HG03066 (cell line): ENCODE data around the gene CST7.

ENCODE experiments used
- ATAC-seq: cut with Tn5 transposase; IDR thresholded peaks from one replicate; pipeline ENCODE4 v1.9.1; 2021; ENCODE audit warnings: low read depth; ENCODE audit not compliant: unreplicated experiment

The CST7 gene

DNA sequence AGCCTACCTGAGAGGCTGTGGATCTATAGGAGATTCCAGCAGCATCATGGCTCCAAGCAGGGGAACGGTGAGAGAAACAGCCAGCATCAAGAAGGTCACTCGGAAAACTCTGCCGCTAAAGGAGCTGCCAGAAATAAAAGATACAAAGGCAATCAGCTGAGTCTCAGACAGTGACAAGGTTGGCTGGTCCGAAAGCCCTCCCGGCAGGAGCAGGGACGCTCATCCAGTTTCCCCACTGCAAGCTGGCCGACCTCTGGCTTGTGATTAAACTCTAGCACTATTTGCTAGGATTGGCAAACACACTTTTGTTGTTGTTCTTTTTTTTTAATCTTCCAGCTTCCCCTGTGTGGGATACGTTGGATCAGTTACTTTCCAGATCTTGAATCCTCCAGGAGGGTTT lies 34.8 kb downstream of the CST7 start:
- no peak for ATAC-seq

DNA sequence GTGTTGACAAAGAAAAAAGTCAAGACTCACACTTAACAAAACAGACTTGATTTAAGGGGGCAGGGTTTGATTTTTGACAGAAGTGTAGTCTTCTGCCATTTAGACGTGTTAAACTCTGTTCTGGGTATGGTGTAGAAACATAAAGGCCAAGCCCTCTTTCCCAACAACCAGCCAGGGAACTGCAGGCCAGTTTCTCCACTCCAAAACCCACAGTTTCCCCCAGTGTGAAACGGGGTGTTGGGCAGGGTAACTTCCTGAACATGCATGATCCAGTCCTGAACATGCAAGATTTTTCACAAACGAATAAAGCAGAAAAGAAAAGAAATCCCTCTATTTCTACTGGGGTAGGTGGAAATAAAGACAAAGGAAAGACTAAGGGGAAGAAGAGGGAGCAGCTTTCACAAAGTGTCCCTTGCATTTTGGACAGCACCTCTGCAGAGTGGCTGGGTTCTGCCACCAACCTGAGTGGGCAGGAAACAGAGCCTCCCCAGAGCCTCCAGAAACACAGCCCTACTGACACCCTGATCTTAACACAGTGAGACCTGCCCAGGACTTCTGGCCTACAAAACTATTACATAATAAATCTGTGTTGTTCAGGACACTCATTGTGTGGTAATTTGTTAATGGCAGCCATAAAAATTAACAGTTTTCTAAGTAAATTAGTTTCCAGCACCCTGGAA lies 36.0 kb downstream of the CST7 start:
- ATAC-seq: no peak

GRCh38 chr20:24985802-24986201 lies 36.7 kb downstream of the CST7 start:
- no peak for ATAC-seq

GRCh38 chr20:24986436-24987015 lies 37.5 kb downstream of the CST7 start:
- no peak for ATAC-seq

DNA sequence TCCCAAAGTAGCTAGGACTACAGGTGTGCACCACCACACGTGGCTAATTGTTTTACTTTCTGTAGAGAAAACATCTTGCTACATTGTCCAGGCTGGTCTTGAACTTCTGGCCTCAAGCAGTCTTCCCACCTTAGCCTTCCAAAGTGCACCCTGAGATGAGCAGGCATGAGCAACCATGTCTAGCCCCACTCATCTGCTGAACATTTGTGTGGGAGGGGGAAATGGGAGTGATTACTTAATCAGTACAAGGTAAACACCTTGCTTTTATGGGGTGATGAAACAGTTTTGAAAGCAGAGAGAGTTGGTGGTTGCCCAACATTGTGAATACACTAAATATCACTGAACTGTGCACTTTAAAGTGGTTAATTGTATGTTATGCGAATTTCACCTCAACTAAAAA lies 38.2 kb downstream of the CST7 start:
- no peak for ATAC-seq

DNA sequence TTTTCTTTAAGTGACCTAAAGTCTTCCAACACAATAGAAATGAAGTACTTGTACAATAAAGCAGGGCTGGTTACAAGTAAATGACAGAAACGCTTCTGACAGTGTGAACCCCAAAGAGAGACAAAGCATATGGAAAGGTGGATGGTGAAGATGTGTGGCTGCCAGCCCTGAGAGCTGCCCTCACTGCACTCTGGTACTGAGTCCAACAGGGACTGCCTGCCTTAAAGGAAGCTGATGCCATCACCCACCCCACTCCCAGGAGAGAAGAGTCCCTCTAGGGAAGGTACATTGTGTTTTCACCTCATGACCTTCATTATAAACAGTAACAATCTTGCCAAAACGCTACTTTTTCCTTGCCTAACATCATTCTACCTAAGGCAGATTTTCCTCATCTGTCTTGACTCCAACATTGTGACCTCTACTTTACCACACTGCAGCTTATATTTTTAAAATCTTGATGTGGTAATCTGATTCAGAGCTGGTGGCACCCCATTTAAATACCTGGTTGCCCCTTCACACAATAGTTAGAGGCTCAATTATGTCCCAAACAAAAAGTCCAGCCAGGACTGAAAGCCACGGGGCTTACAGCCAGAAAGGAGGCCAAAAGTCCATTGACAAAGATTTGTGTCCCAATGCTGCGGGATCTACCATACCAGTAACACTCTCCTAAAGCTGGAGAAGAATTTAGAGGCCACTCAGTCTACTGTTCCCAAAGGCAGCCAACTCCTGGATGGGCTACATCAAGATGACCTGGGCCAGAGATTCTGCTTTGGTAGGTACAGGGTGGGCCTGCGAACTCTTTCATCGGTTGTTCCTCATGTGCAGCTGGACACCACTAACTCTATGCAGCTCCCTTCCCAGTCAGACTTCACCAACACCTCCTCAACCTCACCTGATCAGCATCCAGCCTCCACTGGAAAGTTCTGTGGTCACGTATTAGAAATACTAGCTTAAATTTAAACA lies 39.1 kb downstream of the CST7 start:
- no peak for ATAC-seq

- no peak for ATAC-seq
Measured at GRCh38 chr20:24989162-24989561, 40.1 kb downstream of the CST7 start.

GRCh38 chr20:24990810-24991252 lies 41.8 kb downstream of the CST7 start:
- ATAC-seq: no peak

- peak; percentile 21 for ATAC-seq
Measured at GRCh38 chr20:24991897-24992486, 42.9 kb downstream of the CST7 start.

DNA sequence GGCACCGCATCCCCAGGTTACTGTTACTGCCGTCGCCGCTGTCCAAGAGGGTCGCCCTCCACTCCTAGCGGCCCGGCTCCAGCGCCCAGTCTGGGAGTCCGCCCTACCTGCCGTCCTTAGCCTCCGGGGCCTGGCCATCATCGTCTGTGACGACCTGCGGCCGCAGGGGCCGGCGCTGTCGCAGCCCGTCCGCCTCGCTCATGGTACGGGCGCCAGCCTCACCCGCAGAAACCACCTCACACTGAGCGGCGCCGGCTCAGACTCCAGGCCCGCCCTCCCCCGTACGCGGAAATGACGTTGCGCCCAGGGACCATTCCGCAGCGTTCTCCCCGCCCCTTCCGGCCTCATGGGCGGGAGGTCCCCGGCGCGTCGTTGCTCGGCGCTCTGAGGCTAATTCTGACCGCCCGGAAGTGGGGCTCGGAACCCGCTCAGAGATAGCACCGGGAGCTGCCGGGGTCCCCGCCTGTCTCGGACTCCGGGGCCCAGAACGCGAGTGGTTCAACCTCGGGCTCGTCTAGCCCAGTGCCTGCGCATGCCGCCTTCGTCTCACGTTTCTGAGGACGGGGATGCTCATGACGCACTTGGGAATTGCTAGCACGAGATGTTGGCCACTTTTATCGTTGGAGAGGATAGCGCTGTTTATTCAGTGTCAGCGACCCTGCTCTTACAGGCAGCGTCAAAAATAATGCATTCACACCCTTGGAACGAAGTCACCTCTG lies 43.6 kb downstream of the CST7 start, which contains the start of gene APMAP:
Gene APMAP (minus strand): TSS at position 265 of the 719 bp plus-strand sequence. CDS start 63 bp downstream, at position 202.
- ATAC-seq: peak; percentile 96

- no peak for ATAC-seq
Measured at GRCh38 chr20:24993337-24994185, 44.5 kb downstream of the CST7 start.

DNA sequence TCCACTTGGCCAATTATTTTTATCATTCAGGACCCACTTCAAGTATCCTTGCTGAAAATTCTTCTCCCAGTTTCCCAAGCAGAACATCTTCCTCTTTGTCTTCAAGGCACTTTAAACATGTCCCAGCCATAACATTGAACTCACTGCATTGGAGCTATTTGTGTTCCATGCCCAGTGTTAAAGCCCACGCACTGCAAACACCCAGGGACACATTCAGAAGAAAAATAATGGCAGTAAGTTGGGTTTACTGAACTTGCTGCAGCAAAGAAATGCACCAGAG lies 45.1 kb downstream of the CST7 start:
- ATAC-seq: no peak

- ATAC-seq: no peak
Measured at GRCh38 chr20:24994470-24995368, 45.6 kb downstream of the CST7 start.

DNA sequence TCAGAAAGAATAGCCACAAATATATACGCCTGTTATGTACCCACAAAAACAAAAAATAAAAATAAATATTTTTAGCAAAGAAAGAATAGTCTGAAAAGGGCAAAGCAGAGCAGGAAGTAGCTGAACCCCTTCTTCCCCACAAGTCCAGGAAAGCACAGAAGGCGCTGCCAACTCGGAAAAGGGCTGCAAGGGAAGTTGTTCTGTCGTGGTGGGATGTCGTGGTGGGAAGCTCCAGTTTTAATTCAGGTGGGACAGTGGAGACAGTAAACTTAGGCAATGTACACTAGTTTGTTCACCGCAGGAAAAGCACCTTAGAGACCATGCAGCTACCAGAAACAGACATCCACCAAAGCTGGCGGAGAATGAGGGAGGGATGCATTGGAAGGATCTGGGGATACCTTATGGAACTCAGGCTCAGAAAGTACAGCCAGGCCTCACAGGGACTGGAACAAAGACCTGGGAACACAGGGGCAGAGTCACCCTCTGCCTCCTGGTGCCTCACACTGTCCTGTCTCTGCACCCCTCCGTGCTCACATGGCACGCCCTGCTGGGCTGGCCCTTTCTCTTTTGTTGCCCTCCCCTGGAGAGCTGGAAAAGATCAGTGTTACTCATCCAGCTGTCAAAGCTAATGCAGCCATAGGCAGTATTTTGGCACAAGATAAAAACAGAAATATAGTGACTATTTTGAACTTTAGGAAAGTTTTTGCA lies 46.8 kb downstream of the CST7 start:
- ATAC-seq: no peak

- ATAC-seq: no peak
Measured at GRCh38 chr20:24996449-24997377, 47.6 kb downstream of the CST7 start.

DNA sequence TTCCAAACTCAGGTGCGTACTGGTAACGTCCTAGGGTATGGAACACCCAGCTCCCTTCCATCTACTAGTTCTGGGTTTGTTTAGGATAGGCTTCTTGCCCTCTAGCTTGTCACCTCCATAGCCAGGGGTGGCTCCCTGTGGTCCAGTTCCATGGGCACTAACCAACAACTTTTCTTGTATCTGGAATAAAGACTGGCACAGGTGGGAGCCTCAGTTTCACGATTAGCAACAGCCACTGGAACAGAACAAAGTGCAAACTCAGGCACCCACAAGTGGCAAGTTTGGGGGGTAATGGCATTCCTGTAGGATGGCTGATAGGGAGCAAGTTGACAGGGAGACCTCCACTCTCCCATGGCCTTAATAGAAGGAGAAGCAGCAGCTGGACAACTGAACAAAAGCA lies 49.1 kb downstream of the CST7 start:
- ATAC-seq: no peak
